BJ (cell line): ENCODE results near the gene SORCS2. TPM values are rescaled to one million over a fixed set of nuclear protein-coding genes. Genes with fewer than 3 reads are reported as not detected.

Experiments
- CTCF ChIA-PET: fragments of 350-600 bp; formaldehyde crosslinking; extraction: SDS; loops from one replicate; lab custom pipeline; 2021; ENCODE audit warnings: antibody characterized with exemption, inconsistent platforms; lab: Yijun Ruan, JAX
- POLR2A ChIA-PET: fragments of 300-600 bp; sonication (Branson Sonifier 250); formaldehyde crosslinking; extraction: SDS; loops from one replicate; lab custom pipeline; 2021; ENCODE audit warnings: antibody characterized with exemption; lab: Charles Lee
- DNase-seq: peaks from one replicate; pipeline ENCODE4 v3.0.0-alpha.2; 2011; ENCODE audit warnings: low read depth
- H3K27me3 ChIP-seq: 2 replicates; pipeline ENCODE4 v1.6.0; 2011; ENCODE audit warnings: low read length; ENCODE audit not compliant: control insufficient read depth, insufficient read depth
- H3K36me3 ChIP-seq: 2 replicates; pipeline ENCODE4 v1.5.1; 2011; ENCODE audit warnings: low read length; ENCODE audit not compliant: control insufficient read depth, insufficient read depth
- H3K4me3 ChIP-seq: 2 replicates; pipeline ENCODE4 v1.5.1; 2011; ENCODE audit warnings: low read depth, mild to moderate bottlenecking, control low read depth, low read length
- CTCF ChIP-seq: IDR thresholded peaks from 2 replicates; pipeline ENCODE4 v1.5.1; 2011; ENCODE audit warnings: low read depth, mild to moderate bottlenecking, control low read depth, inconsistent platforms, low read length, moderate library complexity; ENCODE audit not compliant: insufficient read depth
- polyA plus RNA-seq: library from polyadenylated mRNA; depleted of rRNA; stranded (reverse); fragments of >200 nt; gene quantifications from 2 replicates; pipeline ENCODE4 v1.2.3, GENCODE V29; 2011

SORCS2 gene
- polyA plus RNA-seq, 1 experiment: 0.63 TPM

- Histone ChIP-seq H3K27me3 (peaks cover 4% of the 10 kb centered on the region), H3K36me3 (no peaks in the 10 kb centered on the region), H3K4me3 (no peak overlapping the region)
- no peak for DNase-seq
- POLR2A ChIA-PET: no interaction called here
- TF ChIP-seq CTCF: no peak
- CTCF ChIA-PET: interaction anchor here (2.0 kb wide), 1 partner anchor 18 kb away, joined by 5 read pairs; no protein-coding TSS in a partner anchor
These were observed 160.9 kb downstream of the SORCS2 start for GRCh38 chr4:7353046-7353790.

- ChIA-PET POLR2A (no interaction called here), CTCF (interaction anchor here (1.0 kb wide), 1 partner anchor 162 kb away, joined by 3 read pairs; the partner anchor contains the start of gene SORCS2)
- H3K27me3 ChIP-seq: peaks cover 4% of the 10 kb centered on the region
- DNase-seq: no peak
- TF ChIP-seq CTCF: no peak
- no peak overlapping the region for H3K4me3 ChIP-seq
- H3K36me3 ChIP-seq: no peaks in the 10 kb centered on the region
These were observed 161.7 kb downstream of the SORCS2 start for GRCh38 chr4:7353846-7354610.

- DNase-seq: no peak
- no peak for TF ChIP-seq CTCF
- no peaks in the 10 kb centered on the region for H3K36me3 ChIP-seq
- peaks cover 4% of the 10 kb centered on the region for H3K27me3 ChIP-seq
- H3K4me3 ChIP-seq: no peak overlapping the region
- ChIA-PET CTCF (interaction anchor here (1.0 kb wide), 1 partner anchor 163 kb away, joined by 3 read pairs; the partner anchor contains the start of gene SORCS2), POLR2A (no interaction called here)
These were observed 162.6 kb downstream of the SORCS2 start for GRCh38 chr4:7354927-7355326.

- no peaks in the 10 kb centered on the region for H3K36me3 ChIP-seq
- no peak for TF ChIP-seq CTCF
- CTCF ChIA-PET: no interaction called here
- DNase-seq: no peak
- peaks cover 4% of the 10 kb centered on the region for H3K27me3 ChIP-seq
- H3K4me3 ChIP-seq: no peak overlapping the region
- POLR2A ChIA-PET: no interaction called here
These were observed 163.5 kb downstream of the SORCS2 start for GRCh38 chr4:7355795-7356194.

GRCh38 chr4:7356667-7357310, 164.5 kb downstream of the SORCS2 start:
- ChIA-PET POLR2A (no interaction called here), CTCF (no interaction called here)
- H3K27me3 ChIP-seq: peaks cover 1% of the 10 kb centered on the region
- H3K4me3 ChIP-seq: no peak overlapping the region
- TF ChIP-seq CTCF: no peak
- DNase-seq: no peak
- H3K36me3 ChIP-seq: no peaks in the 10 kb centered on the region
